ENCODE results near the gene FOXP1. TPM values are rescaled to one million over a fixed set of nuclear protein-coding genes. Genes with fewer than 3 reads are reported as not detected.

The FOXP1 gene
- total RNA-seq, 2 experiments from 2014 or later: 203 to 205 TPM

DNA sequence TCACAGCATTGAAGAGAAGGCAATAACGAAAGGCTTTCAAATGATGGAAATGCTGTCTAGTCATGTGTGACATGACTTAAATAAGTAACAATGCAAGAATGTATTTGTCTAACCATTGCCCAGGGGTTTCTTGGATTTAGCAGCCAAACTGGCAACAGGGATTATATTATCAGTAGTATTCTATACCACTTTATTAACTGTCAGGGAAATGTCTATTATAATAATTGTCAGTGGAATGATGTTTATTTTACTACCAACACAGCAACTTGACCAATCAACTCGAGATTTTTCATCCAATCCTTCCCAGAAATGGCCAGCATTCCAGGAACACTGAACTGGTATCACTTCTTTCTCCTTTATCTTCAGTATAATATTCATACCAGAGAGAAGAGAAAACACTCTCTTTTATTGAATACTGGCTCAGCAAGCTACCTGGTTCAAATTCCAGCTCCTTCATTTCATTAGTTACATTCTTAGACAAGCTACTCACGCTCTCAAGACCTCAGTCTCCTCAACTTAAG is 66.2 kb downstream of the FOXP1 start:
- Mint-ChIP-seq H3K9me3 (no peaks in the 10 kb centered on the region), H3K27me3 (no peaks in the 10 kb centered on the region), H3K27ac (no peak overlapping the region), H3K4me3 (no peak overlapping the region), H3K36me3 (peaks cover 10% of the 10 kb centered on the region), H3K4me1 (peaks cover 4% of the 10 kb centered on the region)
- no peak for DNase-seq

DNA sequence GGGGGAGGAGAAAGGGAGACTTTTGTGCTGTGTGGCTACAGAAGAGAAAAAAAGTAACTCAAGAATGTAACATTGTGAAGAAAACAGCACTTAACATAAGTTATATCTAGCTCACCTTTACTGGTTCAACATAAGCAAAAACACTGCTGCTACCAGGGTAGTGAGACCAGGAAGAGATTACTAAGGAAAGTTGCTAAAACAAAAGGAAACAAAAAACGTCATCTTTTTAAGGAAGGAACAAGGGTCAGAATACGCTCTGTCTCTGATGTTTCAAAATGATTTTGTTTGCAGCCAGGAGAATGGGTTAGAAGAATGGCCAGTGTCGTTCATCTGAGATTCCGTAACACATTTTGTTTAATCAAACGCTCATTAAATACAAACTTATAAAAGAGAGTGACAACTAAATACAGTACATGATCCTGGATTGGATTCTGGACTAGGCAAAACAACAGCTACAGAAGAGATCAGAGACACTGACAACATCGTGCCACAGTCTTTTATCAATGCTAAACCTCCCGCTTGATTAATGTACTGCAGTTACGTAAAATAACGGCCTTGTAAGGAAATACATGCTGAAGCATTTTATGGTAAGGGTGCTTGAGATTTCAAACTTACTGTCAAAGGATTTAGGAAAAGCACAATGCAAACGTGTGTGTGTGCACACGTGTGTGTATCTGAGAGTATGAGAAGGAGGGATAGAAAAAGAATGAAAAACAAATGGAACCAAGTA is 67.7 kb downstream of the FOXP1 start:
- peaks cover 8% of the 10 kb centered on the region for H3K36me3 Mint-ChIP-seq
- H3K9me3 Mint-ChIP-seq: no peaks in the 10 kb centered on the region
- H3K27ac Mint-ChIP-seq: no peak overlapping the region

DNA sequence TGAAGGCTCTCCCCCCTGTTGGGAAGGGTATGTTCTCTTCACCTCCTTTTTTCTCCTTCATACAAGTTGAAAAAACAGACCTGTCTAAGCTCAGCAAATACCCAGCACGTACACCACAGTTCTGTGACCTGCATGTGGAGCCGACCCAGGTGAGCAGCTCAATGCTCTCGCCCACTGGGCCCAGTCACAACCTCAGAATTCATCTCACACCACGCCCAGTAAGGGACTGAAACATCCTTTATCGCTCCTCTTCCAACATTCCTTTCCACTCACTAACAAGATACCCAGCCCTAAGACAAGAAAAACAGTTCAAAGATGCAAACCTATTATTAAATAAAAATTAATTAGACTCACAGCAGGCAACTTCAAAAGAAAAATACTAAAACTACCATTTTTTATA is 68.9 kb downstream of the FOXP1 start:
- Mint-ChIP-seq H3K36me3 (peaks cover 9% of the 10 kb centered on the region), H3K4me1 (peaks cover 8% of the 10 kb centered on the region), H3K27ac (no peak overlapping the region), H3K27me3 (no peaks in the 10 kb centered on the region), H3K4me3 (no peak overlapping the region), H3K9me3 (no peaks in the 10 kb centered on the region)
- DNase-seq: no peak

More for the DNA sequence above, 67.7 kb downstream of the FOXP1 start:
- no peak overlapping the region for H3K4me3 Mint-ChIP-seq
- H3K4me1 Mint-ChIP-seq: peaks cover 5% of the 10 kb centered on the region
- no peaks in the 10 kb centered on the region for H3K27me3 Mint-ChIP-seq
- no peak for DNase-seq

DNA sequence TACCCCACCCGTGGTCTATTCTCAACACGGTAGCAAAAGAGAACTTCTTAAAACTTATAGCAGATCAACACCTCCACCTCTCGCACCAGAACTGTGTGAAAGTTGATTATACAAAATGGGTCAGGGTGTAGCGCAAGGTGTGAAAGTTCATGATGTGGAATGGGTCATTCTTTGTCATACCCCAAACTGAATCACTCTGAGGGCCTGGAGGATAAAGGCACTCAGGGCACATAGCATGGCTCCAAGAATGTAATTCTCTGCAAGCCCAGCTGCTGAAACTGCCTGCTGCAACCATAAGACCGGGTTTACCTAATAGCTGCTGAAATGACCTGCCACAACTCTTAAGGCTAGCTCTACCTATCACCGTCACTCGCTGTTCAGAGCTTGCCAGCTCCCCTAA is 70.0 kb downstream of the FOXP1 start:
- Mint-ChIP-seq H3K4me1 (peaks cover 15% of the 10 kb centered on the region), H3K36me3 (peaks cover 7% of the 10 kb centered on the region), H3K9me3 (no peaks in the 10 kb centered on the region), H3K27me3 (no peaks in the 10 kb centered on the region), H3K4me3 (no peak overlapping the region), H3K27ac (no peak overlapping the region)
- DNase-seq: no peak

DNA sequence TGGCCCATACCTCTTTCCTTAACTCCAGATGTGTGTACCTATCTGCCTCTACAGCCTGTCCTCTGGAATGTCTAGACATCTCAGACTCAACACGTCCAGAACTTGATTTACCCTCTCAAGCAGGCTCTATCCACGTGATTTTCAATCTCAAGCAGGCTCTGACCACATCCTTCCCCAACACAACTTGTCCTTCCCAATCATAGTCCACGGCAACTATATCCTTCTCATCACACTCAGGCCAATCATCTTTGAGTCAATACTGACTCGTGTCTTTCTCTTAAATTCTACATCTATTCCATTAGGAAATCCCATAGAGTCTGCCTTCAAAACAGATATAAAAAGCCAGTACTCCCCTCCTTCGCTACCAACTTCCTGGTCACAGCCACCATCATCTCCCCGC is 70.4 kb downstream of the FOXP1 start:
- Mint-ChIP-seq H3K9me3 (no peaks in the 10 kb centered on the region), H3K27me3 (no peaks in the 10 kb centered on the region), H3K27ac (no peak overlapping the region), H3K4me3 (no peak overlapping the region), H3K4me1 (peaks cover 15% of the 10 kb centered on the region), H3K36me3 (peaks cover 3% of the 10 kb centered on the region)
- no peak for DNase-seq

DNA sequence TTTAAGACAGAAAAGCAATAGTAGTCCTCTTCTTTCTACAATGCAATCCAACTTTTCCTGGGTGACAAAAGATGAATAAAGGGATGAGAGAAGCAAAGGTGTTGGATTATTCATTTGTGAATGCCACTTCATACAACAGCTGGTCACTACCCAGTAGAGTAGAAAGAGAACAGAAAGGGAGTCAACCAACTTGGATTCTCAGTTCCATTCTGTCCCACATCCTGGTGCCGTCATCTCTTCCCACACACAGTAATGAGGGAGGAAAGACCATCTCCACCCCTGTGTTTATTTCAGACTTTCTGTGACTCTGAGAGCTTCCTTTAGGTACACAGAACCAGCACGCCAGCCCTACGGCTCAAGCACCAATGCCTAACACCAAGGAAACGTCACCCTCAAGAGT is 71.0 kb downstream of the FOXP1 start:
- Mint-ChIP-seq H3K4me1 (peaks cover 15% of the 10 kb centered on the region), H3K27ac (peak overlapping the region; percentile 57)

DNA sequence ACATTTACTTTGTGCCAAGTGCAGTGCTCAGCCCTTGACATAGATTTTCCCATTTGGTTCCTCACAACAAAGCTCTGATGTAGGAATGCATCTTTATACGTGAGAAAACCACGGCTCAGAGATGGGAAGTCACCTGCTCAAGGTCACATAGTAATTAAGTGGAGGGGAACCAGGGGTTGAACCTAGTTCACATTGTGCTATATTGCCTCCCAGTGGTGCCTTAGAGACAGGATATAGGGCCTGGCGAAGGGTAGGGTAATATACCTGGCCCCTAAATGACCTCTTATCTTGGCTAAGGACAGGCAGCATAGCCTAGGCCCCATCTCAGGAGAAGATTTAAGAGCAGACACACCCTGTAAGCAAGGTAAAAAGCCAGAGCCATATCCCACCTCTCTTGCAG is 71.5 kb downstream of the FOXP1 start:
- peaks cover 15% of the 10 kb centered on the region for H3K4me1 Mint-ChIP-seq
- no peak for DNase-seq
- H3K9me3 Mint-ChIP-seq: no peaks in the 10 kb centered on the region
- H3K27me3 Mint-ChIP-seq: no peaks in the 10 kb centered on the region
- peaks cover 5% of the 10 kb centered on the region for H3K36me3 Mint-ChIP-seq
- H3K4me3 Mint-ChIP-seq: no peak overlapping the region
- H3K27ac Mint-ChIP-seq: peak overlapping the region; percentile 57

More for the DNA sequence above, 71.0 kb downstream of the FOXP1 start:
- Mint-ChIP-seq H3K4me3 (no peak overlapping the region), H3K27me3 (no peaks in the 10 kb centered on the region), H3K36me3 (peaks cover 3% of the 10 kb centered on the region), H3K9me3 (no peaks in the 10 kb centered on the region)
- DNase-seq: no peak

DNA sequence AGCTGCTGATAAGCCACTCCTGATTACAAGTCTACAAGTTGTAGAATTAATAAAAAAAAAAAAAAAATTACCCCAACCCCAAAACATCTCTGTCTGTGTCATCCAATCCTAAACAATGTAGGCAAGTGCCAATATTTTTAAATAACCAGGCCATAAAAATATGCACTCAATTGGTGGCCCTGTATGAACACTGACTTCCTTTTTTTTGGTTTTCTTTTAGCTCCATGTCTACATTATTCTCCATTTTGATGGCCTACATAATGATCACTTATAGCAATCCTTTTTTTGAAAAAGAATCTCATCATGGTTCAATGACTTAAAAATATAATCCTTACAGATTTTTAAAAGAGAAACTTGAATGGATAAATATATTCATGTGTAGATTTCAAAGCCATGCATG is 72.1 kb downstream of the FOXP1 start:
- Mint-ChIP-seq H3K9me3 (no peaks in the 10 kb centered on the region), H3K27me3 (no peaks in the 10 kb centered on the region), H3K27ac (peak overlapping the region; percentile 7), H3K36me3 (peaks cover 7% of the 10 kb centered on the region), H3K4me1 (peaks cover 15% of the 10 kb centered on the region), H3K4me3 (no peak overlapping the region)
- no peak for DNase-seq

DNA sequence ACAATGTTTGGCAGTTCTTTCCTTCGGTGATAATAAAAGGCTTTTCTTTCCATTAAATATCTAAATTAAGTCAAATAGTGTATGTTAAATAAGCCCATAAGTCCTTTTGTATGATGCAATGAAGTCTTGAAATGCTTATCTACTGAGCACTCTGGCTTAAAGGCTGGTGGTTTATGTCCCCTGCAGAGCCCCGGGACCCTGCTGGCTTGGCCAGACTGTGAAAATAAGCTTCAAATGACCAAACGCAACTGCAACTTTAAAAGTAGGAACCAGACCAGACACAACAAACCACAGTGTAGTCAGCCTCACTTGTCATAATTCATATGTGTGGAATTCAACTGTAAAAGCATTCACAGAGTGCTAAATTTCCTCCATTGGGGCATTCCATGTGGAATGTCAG is 72.5 kb downstream of the FOXP1 start:
- Mint-ChIP-seq H3K4me3 (no peak overlapping the region), H3K4me1 (peaks cover 15% of the 10 kb centered on the region), H3K9me3 (no peaks in the 10 kb centered on the region), H3K27me3 (no peaks in the 10 kb centered on the region), H3K36me3 (peaks cover 7% of the 10 kb centered on the region), H3K27ac (no peak overlapping the region)
- DNase-seq: no peak

DNA sequence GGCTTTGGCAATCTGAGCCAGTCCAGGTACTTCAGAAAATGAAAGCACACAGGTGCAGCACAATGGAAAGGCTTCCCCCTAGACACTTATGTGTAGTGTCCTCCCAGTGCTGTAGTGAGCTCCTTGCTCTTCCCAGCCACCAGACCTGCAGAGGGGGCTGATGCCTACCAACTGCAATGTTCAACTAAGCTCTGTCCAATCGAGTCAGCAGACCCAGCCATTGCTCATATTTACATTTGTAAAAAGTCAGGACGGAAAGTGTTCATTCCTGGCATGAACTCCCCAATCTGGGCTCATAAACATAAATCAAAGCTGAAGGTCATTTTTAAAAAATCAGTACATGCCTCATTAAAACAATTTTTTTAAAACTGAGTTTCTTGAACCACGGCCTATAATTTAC is 73.0 kb downstream of the FOXP1 start:
- Mint-ChIP-seq H3K27ac (peak overlapping the region; percentile 62), H3K4me1 (peaks cover 15% of the 10 kb centered on the region), H3K27me3 (no peaks in the 10 kb centered on the region), H3K4me3 (no peak overlapping the region), H3K36me3 (peaks cover 9% of the 10 kb centered on the region), H3K9me3 (no peaks in the 10 kb centered on the region)
- no peak for DNase-seq

DNA sequence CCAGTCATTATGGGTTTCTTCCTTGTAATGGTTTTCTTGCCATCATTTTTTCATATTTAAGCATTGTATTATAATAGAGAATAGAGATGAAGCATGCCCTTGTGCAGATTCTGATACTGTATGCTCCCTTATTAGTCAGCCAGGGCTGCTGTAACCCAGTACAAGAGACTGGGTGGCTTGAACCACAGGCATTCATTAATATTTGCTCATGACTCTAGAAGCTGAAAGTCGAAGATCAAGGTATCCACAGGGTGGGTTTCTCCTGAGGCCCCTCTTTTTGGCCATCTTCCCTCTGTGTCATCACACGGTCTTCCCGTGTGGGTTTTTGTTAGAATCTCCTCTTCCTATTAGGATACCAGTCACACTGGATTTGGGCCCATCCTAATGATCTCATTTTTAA is 74.5 kb downstream of the FOXP1 start:
- H3K9me3 Mint-ChIP-seq: no peaks in the 10 kb centered on the region
- H3K36me3 Mint-ChIP-seq: peaks cover 14% of the 10 kb centered on the region
- peaks cover 20% of the 10 kb centered on the region for H3K4me1 Mint-ChIP-seq
- H3K4me3 Mint-ChIP-seq: no peak overlapping the region
- H3K27ac Mint-ChIP-seq: no peak overlapping the region
- DNase-seq: no peak
- H3K27me3 Mint-ChIP-seq: no peaks in the 10 kb centered on the region

DNA sequence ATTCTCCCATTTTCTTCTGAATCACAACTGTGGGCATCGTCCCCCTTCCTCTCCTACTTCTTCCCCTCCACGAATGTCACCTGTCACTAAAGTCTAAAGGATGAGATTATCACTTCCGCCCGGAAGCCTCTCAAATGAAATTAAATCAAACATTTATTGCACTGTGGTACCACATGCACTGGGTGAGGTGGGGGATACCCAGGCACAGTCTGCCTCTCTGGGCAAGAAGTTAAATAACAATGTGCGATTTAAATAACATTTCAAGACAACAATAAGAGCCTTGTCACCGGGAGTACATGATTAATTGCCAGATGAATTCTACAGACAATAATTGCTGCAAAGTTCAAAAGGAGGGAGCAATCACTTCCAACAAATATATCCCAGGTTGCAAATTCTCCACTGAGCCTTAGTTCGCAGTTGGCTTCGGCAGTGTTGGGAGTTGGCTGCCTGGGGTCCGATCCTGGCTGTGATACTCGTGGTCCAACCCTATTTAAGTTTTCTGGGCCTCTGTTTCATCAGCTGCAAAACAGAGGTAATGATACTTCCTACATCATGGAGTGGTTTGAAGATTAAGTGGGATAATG is 77.7 kb downstream of the FOXP1 start:
- H3K4me1 Mint-ChIP-seq: peaks cover 43% of the 10 kb centered on the region
- H3K9me3 Mint-ChIP-seq: no peaks in the 10 kb centered on the region
- no peak overlapping the region for H3K27ac Mint-ChIP-seq
- DNase-seq: no peak
- H3K27me3 Mint-ChIP-seq: no peaks in the 10 kb centered on the region
- no peak overlapping the region for H3K4me3 Mint-ChIP-seq
- peaks cover 34% of the 10 kb centered on the region for H3K36me3 Mint-ChIP-seq

DNA sequence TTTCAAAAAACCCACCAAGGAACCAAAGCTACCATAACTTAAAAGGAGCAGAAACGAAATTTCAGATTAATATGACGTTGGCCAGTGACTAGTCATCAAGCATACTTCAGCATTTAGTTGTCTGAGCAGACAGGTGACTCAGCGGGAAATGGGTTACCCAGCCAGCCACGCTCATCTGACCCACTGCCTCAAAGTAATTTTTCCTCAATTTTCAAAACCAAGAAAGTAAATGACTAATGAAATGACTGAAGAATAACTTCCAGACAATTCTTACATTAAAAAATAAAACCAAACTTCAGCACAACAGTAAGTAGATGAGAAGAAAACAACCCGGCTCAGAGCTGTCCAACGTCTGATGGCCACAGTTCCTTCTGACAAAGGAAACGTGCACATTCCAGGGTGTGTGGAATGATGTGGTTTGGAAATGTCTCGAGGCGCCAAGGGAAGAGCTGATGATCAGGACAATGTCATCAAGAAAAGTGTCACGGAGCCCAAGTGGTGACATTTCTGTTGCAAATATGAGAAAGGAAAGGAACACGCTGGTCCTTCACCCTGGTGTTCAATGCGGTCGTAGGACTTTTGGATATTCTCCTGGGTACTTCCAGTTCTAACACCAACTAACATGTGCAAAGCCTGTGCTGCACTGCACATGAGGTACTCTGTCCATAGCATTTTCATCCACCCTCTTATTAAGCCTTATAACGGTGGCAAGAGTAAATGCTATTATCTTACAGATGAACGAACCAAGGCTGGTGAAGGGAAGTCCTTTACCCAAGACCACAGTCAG is 79.1 kb downstream of the FOXP1 start:
- H3K27ac Mint-ChIP-seq: peak overlapping the region; percentile 53
- H3K36me3 Mint-ChIP-seq: peaks cover 38% of the 10 kb centered on the region
- peaks cover 5% of the 10 kb centered on the region for H3K9me3 Mint-ChIP-seq
- no peaks in the 10 kb centered on the region for H3K27me3 Mint-ChIP-seq
- H3K4me3 Mint-ChIP-seq: no peak overlapping the region
- H3K4me1 Mint-ChIP-seq: peaks cover 46% of the 10 kb centered on the region
- DNase-seq: no peak

DNA sequence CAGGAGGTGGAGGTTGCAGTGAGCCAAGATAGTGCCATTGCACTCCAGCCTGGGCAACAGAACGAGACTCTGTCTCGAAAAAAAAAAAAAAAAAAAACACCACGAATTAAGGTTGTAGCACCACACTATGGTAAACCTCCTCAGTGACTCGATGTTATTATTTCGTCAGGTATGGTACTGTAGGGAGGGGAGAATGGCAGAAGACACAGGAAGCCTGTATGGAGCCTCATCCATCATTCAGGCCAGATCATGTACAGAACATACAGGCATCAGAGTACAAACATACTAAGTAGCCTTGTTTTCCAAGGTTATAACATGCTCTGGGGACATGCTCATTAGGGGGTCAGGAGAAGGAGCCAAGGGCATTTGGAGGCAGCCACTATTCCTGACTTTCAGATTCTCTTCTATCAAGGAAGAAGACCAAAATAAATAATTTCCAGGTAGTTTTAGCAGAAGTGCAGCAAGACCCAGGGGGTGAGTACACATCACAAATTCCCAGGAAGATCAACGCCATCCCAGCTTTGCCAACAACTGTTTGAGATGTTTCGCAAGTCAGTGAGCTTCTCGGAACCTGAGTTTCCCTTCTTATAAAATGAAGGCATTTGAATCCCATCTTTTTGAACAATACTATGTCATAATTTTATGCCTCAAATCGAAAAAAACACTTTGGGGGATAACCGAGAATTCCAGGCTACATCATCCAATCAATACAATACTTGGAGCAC is 79.8 kb downstream of the FOXP1 start:
- Mint-ChIP-seq H3K4me3 (no peak overlapping the region), H3K27me3 (no peaks in the 10 kb centered on the region), H3K27ac (peak overlapping the region; percentile 66), H3K36me3 (peaks cover 42% of the 10 kb centered on the region), H3K4me1 (peaks cover 44% of the 10 kb centered on the region), H3K9me3 (peaks cover 5% of the 10 kb centered on the region)
- no peak for DNase-seq

Measured in activated naive CD8-positive, alpha-beta T cell treated with anti-CD3 and anti-CD28 coated beads for 36 hours (primary cell).